ENCODE measurements around the gene RELL2. TPM values are rescaled to one million over a fixed set of nuclear protein-coding genes. Genes with fewer than 3 reads are reported as not detected.

RELL2 gene
- total RNA-seq, 1 donor from 2014 or later: 5.4 TPM

DNA sequence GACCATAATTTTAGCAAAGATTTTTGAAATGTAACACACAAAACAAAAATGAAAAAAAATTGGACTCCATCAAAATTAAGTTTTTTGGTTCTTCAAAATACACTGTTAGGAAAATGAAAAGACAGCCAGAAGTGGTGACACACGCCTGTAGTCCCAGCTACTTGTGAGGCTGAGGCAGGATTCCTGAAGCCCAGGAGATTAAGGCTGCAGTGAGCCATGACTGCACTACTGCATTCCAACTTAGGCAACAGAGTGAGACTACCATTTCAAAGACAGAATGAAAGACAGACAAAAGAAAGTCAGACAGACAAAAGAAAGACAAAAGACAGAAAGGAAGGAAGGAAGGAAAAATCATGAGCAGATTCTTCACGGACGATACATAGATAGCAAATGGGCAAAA, 25.5 kb upstream of the RELL2 start:
- no peaks in the 10 kb centered on the region for H3K9me3 Mint-ChIP-seq (ENCODE audit: unreplicated experiment)
- DNase-seq (ENCODE audit: extremely low spot score, unreplicated experiment): no peak
- peaks cover 11% of the 10 kb centered on the region for H3K4me1 Mint-ChIP-seq (ENCODE audit: unreplicated experiment)
- H3K4me3 Mint-ChIP-seq (ENCODE audit: unreplicated experiment): no peak overlapping the region
- H3K36me3 Mint-ChIP-seq (ENCODE audit: unreplicated experiment): peaks cover 9% of the 10 kb centered on the region
- no peaks in the 10 kb centered on the region for H3K27me3 Mint-ChIP-seq (ENCODE audit: unreplicated experiment)
- no peak overlapping the region for H3K27ac Mint-ChIP-seq (ENCODE audit: unreplicated experiment)
- TF ChIP-seq, protein P1, sequence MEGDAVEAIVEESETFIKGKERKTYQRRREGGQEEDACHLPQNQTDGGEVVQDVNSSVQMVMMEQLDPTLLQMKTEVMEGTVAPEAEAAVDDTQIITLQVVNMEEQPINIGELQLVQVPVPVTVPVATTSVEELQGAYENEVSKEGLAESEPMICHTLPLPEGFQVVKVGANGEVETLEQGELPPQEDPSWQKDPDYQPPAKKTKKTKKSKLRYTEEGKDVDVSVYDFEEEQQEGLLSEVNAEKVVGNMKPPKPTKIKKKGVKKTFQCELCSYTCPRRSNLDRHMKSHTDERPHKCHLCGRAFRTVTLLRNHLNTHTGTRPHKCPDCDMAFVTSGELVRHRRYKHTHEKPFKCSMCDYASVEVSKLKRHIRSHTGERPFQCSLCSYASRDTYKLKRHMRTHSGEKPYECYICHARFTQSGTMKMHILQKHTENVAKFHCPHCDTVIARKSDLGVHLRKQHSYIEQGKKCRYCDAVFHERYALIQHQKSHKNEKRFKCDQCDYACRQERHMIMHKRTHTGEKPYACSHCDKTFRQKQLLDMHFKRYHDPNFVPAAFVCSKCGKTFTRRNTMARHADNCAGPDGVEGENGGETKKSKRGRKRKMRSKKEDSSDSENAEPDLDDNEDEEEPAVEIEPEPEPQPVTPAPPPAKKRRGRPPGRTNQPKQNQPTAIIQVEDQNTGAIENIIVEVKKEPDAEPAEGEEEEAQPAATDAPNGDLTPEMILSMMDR (IDR thresholded peaks at IDR 0.05): no peak

DNA sequence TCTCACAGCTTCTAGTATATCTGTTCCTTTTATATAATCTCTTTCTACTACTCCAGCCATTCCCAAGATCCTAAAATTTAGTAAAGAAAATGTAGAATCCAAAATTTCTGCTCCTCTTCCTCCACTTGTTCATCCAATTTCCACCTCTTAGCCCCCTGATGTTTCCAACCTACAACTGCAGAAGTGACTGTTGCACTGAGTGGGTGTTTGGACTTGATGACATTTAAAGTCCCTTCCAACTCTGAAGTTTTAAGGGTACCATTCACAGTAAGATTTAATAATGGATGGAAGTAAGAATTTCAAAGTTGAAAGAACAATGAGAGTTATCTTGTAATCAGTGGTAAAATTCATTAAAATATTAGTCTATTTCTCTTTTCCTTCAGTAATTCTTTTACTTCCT, 23.5 kb upstream of the RELL2 start:
- H3K4me3 Mint-ChIP-seq (ENCODE audit: unreplicated experiment): no peak overlapping the region
- peaks cover 27% of the 10 kb centered on the region for H3K4me1 Mint-ChIP-seq (ENCODE audit: unreplicated experiment)
- TF ChIP-seq, protein P1 (IDR thresholded peaks at IDR 0.05): no peak
- no peak for DNase-seq (ENCODE audit: extremely low spot score, unreplicated experiment)
- no peaks in the 10 kb centered on the region for H3K27me3 Mint-ChIP-seq (ENCODE audit: unreplicated experiment)
- peaks cover 8% of the 10 kb centered on the region for H3K36me3 Mint-ChIP-seq (ENCODE audit: unreplicated experiment)
- H3K9me3 Mint-ChIP-seq (ENCODE audit: unreplicated experiment): no peaks in the 10 kb centered on the region
- H3K27ac Mint-ChIP-seq (ENCODE audit: unreplicated experiment): no peak overlapping the region

DNA sequence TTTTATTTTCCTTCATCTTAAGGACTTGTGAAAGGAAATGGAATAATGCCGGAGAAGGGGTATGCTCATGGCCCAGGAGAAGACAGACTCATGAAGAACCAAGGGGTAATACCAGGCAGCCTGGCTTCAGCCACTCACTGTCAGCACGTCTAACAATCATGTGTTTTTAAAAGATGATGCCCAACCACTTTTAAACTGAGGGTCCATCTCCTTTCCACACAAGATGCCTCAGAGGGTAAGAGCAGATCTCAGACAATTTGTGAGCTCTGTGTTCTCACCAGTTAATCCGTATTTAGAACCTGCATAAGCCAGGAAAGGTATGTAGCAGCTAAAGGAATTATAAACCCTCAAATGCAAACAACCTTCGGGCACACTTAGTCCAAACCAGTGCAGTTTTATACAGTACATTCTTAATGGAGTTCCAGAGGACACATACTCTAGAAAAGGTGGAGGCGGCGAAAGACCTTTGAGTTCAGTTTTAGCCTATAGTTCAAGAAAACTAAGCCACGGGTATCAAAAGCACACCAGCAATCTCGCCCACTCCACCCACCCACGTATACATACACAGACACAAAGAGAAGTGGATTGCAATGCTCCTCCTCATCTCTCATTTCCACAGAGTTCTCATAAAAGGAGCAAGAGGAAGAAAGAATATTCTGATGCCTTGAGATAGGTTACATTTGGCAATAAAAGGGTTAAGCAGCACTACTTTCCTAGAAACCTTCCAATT, 20.6 kb upstream of the RELL2 start:
- Mint-ChIP-seq H3K36me3 (ENCODE audit: unreplicated experiment) (peaks cover 6% of the 10 kb centered on the region), H3K27me3 (ENCODE audit: unreplicated experiment) (no peaks in the 10 kb centered on the region), H3K27ac (ENCODE audit: unreplicated experiment) (no peak overlapping the region), H3K4me1 (ENCODE audit: unreplicated experiment) (peaks cover 35% of the 10 kb centered on the region), H3K9me3 (ENCODE audit: unreplicated experiment) (no peaks in the 10 kb centered on the region), H3K4me3 (ENCODE audit: unreplicated experiment) (no peak overlapping the region)
- TF ChIP-seq, protein P1 (IDR thresholded peaks at IDR 0.05): no peak
- no peak for DNase-seq (ENCODE audit: extremely low spot score, unreplicated experiment)

DNA sequence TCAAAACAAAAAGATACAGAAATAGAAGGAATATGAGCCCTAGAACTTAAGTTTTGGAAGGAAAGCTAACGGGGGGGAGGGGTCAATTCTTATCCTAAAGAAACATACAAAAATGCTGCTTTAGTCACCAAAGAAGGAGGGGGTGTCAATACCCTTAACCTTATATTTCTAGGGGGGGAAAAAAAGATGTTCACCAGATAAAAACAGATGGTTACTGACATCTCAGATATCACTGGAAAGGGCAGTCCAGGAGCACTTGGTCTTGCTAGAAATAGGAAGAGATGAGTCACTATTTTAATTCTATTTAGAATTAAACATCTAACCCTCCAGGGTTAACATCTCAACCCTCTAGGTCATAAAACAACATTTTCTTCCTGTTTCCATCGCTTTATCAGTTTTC, 19.7 kb upstream of the RELL2 start:
- TF ChIP-seq, protein P1 (IDR thresholded peaks at IDR 0.05): no peak
- Mint-ChIP-seq H3K9me3 (ENCODE audit: unreplicated experiment) (no peaks in the 10 kb centered on the region), H3K4me3 (ENCODE audit: unreplicated experiment) (peak overlapping the region; percentile 95), H3K27ac (ENCODE audit: unreplicated experiment) (peak overlapping the region; percentile 92), H3K36me3 (ENCODE audit: unreplicated experiment) (peaks cover 10% of the 10 kb centered on the region), H3K4me1 (ENCODE audit: unreplicated experiment) (peaks cover 35% of the 10 kb centered on the region), H3K27me3 (ENCODE audit: unreplicated experiment) (no peaks in the 10 kb centered on the region)
- DNase-seq (ENCODE audit: extremely low spot score, unreplicated experiment): no peak

DNA sequence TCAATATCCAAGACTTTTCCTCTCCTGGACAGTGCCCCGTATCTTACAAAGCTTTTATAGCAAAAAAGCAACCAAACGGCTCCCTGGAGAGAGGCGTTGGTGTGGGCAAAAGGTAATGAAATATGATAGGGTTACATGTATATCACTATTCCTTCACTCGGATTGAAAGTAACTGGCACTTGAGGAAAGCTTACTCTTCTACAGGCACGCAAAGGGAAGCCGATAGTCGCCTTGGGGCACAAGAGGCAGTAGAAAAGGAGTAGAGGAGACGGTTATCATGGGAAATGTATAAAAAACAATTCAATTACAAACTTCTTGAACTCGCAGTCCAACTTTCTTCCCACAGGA, 19.1 kb upstream of the RELL2 start:
- H3K9me3 Mint-ChIP-seq (ENCODE audit: unreplicated experiment): no peaks in the 10 kb centered on the region
- H3K36me3 Mint-ChIP-seq (ENCODE audit: unreplicated experiment): peaks cover 10% of the 10 kb centered on the region
- H3K4me1 Mint-ChIP-seq (ENCODE audit: unreplicated experiment): peaks cover 35% of the 10 kb centered on the region
- H3K4me3 Mint-ChIP-seq (ENCODE audit: unreplicated experiment): peak overlapping the region; percentile 95
- peak overlapping the region; percentile 92 for H3K27ac Mint-ChIP-seq (ENCODE audit: unreplicated experiment)
- no peak for DNase-seq (ENCODE audit: extremely low spot score, unreplicated experiment)
- TF ChIP-seq, protein P1 (IDR thresholded peaks at IDR 0.05): no peak
- no peaks in the 10 kb centered on the region for H3K27me3 Mint-ChIP-seq (ENCODE audit: unreplicated experiment)

Data from osteocyte (in vitro differentiated cells).